ENCODE data around the gene CCDC192.
"Not testable (repeated sequence)": the region's sequence is repeated elsewhere in the genome, so short reads cannot be mapped to it uniquely, and the experiment has no call there.

The CCDC192 gene

DNA sequence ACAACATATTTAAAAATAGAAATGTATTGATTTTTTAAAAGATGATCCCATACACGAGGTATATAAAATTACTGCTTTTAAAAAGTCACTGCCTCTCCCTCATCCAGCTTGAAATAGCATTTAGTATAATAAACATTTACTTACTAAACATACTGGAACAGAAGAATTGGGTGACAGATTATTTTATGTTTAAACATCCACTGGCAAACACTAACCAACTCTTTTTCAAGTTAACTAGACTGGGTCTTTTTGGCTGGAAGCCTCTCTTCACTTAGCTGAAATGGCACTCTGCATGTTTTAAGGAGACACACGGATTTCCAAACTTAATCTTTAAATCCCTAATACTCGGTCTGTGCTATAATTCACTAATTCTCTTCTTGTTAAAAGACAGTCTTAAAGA is 35.3 kb upstream of the CCDC192 start:
- ChIA-PET POLR2A (no interaction called here), CTCF (interaction anchor here (0.7 kb wide), 1 partner anchor 97 kb away, joined by 3 read pairs; no protein-coding TSS in a partner anchor)
- TF ChIP-seq, protein P1, sequence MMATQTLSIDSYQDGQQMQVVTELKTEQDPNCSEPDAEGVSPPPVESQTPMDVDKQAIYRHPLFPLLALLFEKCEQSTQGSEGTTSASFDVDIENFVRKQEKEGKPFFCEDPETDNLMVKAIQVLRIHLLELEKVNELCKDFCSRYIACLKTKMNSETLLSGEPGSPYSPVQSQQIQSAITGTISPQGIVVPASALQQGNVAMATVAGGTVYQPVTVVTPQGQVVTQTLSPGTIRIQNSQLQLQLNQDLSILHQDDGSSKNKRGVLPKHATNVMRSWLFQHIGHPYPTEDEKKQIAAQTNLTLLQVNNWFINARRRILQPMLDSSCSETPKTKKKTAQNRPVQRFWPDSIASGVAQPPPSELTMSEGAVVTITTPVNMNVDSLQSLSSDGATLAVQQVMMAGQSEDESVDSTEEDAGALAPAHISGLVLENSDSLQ (IDR thresholded peaks at IDR 0.05): no peak
- TF ChIP-seq ELF4 (IDR thresholded peaks at IDR 0.05): no peak
- no peak for TF ChIP-seq LEF1 (IDR thresholded peaks at IDR 0.05; ENCODE audit: borderline replicate concordance)
- no peak for TF ChIP-seq NFRKB (IDR thresholded peaks at IDR 0.05)
- TF ChIP-seq ZNF384 (IDR thresholded peaks at IDR 0.05): no peak
- no peak for TF ChIP-seq BHLHE40 (IDR thresholded peaks at IDR 0.05; ENCODE audit: borderline replicate concordance)
- no peak for TF ChIP-seq CTBP1 (IDR thresholded peaks at IDR 0.05; ENCODE audit: borderline replicate concordance)
- no peak for TF ChIP-seq ARNT (IDR thresholded peaks at IDR 0.05)
- no peak for TF ChIP-seq HDGF (IDR thresholded peaks at IDR 0.05; ENCODE audit: borderline replicate concordance)
- TF ChIP-seq TARDBP (IDR thresholded peaks at IDR 0.05): no peak
- no peak for TF ChIP-seq FOXA1 (IDR thresholded peaks at IDR 0.05)
- TF ChIP-seq L3MBTL2 (conservative IDR thresholded peaks at IDR 0.05): no peak
- TF ChIP-seq SUZ12 (IDR thresholded peaks at IDR 0.05): no peak
- no peak for TF ChIP-seq FOXK2 (IDR thresholded peaks at IDR 0.05)
- TF ChIP-seq SP1 (IDR thresholded peaks at IDR 0.05): no peak
- no peak for DNase-seq (ENCODE audit: extremely low spot score)

- ChIA-PET POLR2A (no interaction called here), CTCF (no interaction called here)
- no peak for TF ChIP-seq ELF4 (IDR thresholded peaks at IDR 0.05)
- no peak for DNase-seq (ENCODE audit: extremely low spot score)
Measured at GRCh38 chr5:127671218-127671617, 32.0 kb upstream of the CCDC192 start.

DNA sequence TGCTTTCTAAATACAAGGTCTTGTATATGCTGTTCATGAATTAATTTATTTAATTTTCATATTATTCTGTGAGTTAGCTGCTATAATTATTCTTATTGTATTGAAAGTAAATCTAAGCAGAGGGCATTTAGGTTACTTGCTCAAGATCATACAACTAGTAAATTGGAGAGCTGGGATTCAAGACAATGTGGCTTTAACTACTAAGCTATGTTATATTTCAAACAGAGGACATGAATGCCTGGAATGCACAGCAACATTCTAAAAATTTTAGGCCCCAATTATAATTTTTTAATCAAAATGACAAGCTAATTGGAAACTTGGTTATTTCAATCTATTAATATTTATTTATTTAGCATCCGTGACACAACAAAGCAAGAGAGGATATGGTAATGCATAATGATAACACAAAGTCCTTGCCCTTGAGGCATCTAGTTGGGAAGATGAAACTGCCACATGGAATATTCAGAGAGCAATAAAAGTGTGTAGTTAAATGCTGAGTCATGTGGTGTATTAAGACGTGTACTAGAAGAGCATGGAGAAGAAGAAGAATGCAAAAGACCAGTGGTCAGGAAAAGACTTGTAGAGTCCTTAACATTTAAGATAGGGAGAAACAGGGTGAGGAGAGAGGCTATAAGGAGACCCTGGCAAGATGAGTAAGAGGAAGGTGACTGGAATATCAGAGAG is 29.9 kb upstream of the CCDC192 start:
- ChIA-PET POLR2A (no interaction called here), CTCF (no interaction called here)
- no peak for TF ChIP-seq BHLHE40 (IDR thresholded peaks at IDR 0.05; ENCODE audit: borderline replicate concordance)
- no peak for TF ChIP-seq FOXM1 (IDR thresholded peaks at IDR 0.05; ENCODE audit: borderline replicate concordance)
- TF ChIP-seq ARNT (IDR thresholded peaks at IDR 0.05): no peak
- TF ChIP-seq FOXA1 (IDR thresholded peaks at IDR 0.05): no peak
- TF ChIP-seq SP1 (IDR thresholded peaks at IDR 0.05): no peak
- no peak for TF ChIP-seq SUZ12 (IDR thresholded peaks at IDR 0.05)
- no peak for TF ChIP-seq ZNF384 (IDR thresholded peaks at IDR 0.05)
- no peak for TF ChIP-seq HDGF (IDR thresholded peaks at IDR 0.05; ENCODE audit: borderline replicate concordance)
- TF ChIP-seq CTBP1 (IDR thresholded peaks at IDR 0.05; ENCODE audit: borderline replicate concordance): no peak
- no peak for TF ChIP-seq FOXK2 (IDR thresholded peaks at IDR 0.05)
- no peak for TF ChIP-seq NFRKB (IDR thresholded peaks at IDR 0.05)
- TF ChIP-seq LEF1 (IDR thresholded peaks at IDR 0.05; ENCODE audit: borderline replicate concordance): no peak
- no peak for TF ChIP-seq ELF4 (IDR thresholded peaks at IDR 0.05)
- TF ChIP-seq L3MBTL2 (conservative IDR thresholded peaks at IDR 0.05): no peak
- TF ChIP-seq, protein P1 (IDR thresholded peaks at IDR 0.05): no peak
- DNase-seq (ENCODE audit: extremely low spot score): no peak

DNA sequence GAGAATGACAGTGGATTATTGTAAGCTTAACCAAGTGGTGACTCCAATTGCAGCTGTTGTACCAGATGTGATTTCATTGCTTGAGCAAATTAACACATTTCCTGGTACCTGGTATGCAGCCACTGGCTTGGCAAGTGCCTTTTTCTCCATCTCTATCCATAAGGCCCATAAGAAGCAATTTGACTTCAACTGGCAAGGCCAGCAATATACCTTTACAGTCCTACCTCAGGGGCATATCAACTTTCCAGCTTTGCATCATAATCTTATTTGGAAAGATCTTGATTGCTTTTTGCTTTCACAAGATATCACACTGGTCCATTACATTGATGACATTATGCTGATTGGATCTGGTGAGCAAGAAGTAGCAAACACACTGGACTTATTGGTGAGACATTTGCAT is 26.2 kb upstream of the CCDC192 start:
- CTCF ChIA-PET; POLR2A ChIA-PET; DNase-seq (ENCODE audit: extremely low spot score): not testable (repeated sequence)

DNA sequence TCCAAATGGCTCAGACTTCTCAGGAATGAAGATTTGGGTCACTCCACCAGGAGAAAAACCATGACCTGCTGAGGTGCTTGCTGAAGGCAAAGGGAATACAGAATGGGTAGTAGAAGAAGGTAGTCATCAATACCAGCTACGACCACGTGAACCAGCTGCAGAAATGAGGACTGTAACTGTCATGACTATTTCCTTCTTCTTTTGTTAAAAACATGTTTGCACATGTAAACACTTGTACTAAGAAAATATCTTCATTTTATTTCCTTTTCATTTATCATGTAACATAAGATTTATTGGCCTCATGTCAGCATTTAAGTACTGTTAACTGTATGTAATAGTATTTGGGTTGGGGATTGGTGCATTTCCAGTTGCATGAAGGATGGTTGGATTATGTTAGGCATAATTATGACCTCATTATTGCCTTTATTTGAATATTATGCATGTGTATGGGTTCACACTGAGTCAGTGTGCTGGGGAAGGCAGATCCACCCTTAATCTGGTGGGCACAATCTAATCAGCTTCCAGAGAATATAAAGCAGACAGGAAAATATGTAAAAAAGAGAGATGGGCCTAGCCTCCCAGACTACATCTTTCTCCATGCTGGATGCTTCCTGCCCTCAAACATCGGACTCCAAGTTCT is 23.4 kb upstream of the CCDC192 start:
- CTCF ChIA-PET; POLR2A ChIA-PET; DNase-seq (ENCODE audit: extremely low spot score): not testable (repeated sequence)

- DNase-seq (ENCODE audit: extremely low spot score): no peak
- ChIA-PET CTCF (no interaction called here), POLR2A (no interaction called here)
- TF ChIP-seq, protein P1 (IDR thresholded peaks at IDR 0.05): peak; percentile 70
- TF ChIP-seq BHLHE40 (IDR thresholded peaks at IDR 0.05; ENCODE audit: borderline replicate concordance) (no peak), ELF4 (IDR thresholded peaks at IDR 0.05) (no peak), LEF1 (IDR thresholded peaks at IDR 0.05; ENCODE audit: borderline replicate concordance) (no peak)
Measured at GRCh38 chr5:127680595-127680994, 22.6 kb upstream of the CCDC192 start.

DNA sequence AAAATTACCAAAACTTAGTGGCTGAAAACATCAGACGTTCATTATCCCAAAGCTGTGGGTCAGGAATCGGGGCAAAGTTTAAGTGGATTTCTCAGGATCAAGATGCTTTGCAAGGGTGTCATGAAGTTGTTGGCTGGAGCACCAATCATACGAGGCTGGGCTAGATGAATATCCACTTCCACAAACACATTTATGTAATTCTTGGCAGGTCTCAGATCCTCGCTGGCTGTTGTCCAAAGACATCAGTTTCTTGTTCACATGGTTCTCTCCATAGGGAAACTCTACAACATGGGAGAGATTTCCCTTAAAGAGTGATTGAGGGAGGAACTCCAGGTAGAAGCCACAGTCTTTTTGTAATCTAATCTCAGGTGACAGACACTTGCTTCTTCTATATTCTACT is 20.2 kb upstream of the CCDC192 start:
- no peak for DNase-seq (ENCODE audit: extremely low spot score)
- TF ChIP-seq SP1 (IDR thresholded peaks at IDR 0.05) (no peak), NFRKB (IDR thresholded peaks at IDR 0.05) (no peak), ELF4 (IDR thresholded peaks at IDR 0.05) (no peak), TARDBP (IDR thresholded peaks at IDR 0.05) (no peak), SUZ12 (IDR thresholded peaks at IDR 0.05) (no peak)
- TF ChIP-seq, protein P1 (IDR thresholded peaks at IDR 0.05): no peak
- ChIA-PET POLR2A (no interaction called here), CTCF (no interaction called here)

Measured in HEK293T (cell line).